Ectodermal cell (in vitro differentiated cells): ENCODE results near the gene MRC1.

Source experiments
- H3K27ac ChIP-seq: 2 replicates; pipeline ENCODE4 v1.7.0; 2013; ENCODE audit warnings: mild to moderate bottlenecking, low read depth, low read length; ENCODE audit not compliant: insufficient read depth, poor library complexity, severe bottlenecking
- H3K27me3 ChIP-seq: 2 replicates; pipeline ENCODE4 v1.7.0; 2013; ENCODE audit warnings: mild to moderate bottlenecking, low read length; ENCODE audit not compliant: insufficient read depth, control insufficient read depth, poor library complexity, severe bottlenecking
- H3K36me3 ChIP-seq: one replicate; pipeline ENCODE4 v1.7.0; 2013; ENCODE audit warnings: low read length; ENCODE audit not compliant: control insufficient read depth, insufficient read depth
- H3K4me1 ChIP-seq: one replicate; pipeline ENCODE4 v1.7.0; 2013; ENCODE audit warnings: low read length; ENCODE audit not compliant: control insufficient read depth, insufficient read depth
- H3K4me3 ChIP-seq: 2 replicates; pipeline ENCODE4 v1.7.0; 2013; ENCODE audit warnings: low read depth, low read length, control low read depth; ENCODE audit not compliant: insufficient read depth
- H3K9me3 ChIP-seq: 2 replicates; pipeline ENCODE4 v1.7.0; 2013; ENCODE audit warnings: mild to moderate bottlenecking, low read length, moderate library complexity; ENCODE audit not compliant: control insufficient read depth
- WGBS, 2 experiments: methylation state at CpG; one replicate each; pipeline ENCODE4 v1.1.7; 2013; ENCODE audit warnings: missing lambda C conversion rate in 2 of 2; 5-methylcytosine and 5-hydroxymethylcytosine counted together

The MRC1 gene

GRCh38 chr10:17836942-17837341 is 27.8 kb downstream of the MRC1 start:
- Histone ChIP-seq H3K4me1 (no peaks in the 10 kb centered on the region), H3K9me3 (no peaks in the 10 kb centered on the region), H3K4me3 (no peak overlapping the region), H3K36me3 (no peaks in the 10 kb centered on the region), H3K27me3 (no peaks in the 10 kb centered on the region), H3K27ac (no peak overlapping the region)
- 39 to 43% methylated on average over 8 of the region's 8 CpGs for WGBS, 2 experiments

- no peaks in the 10 kb centered on the region for H3K9me3 ChIP-seq
- no peak overlapping the region for H3K4me3 ChIP-seq
- no peaks in the 10 kb centered on the region for H3K4me1 ChIP-seq
- no peak overlapping the region for H3K27ac ChIP-seq
- H3K36me3 ChIP-seq: no peaks in the 10 kb centered on the region
- WGBS, 2 experiments: 93 to 95% methylated on average over 9 of the region's 9 CpGs
- no peaks in the 10 kb centered on the region for H3K27me3 ChIP-seq
These were observed 29.0 kb downstream of the MRC1 start for GRCh38 chr10:17838080-17838648.

- Histone ChIP-seq H3K4me1 (no peaks in the 10 kb centered on the region), H3K27me3 (no peaks in the 10 kb centered on the region)
- 100% methylated on average over 1 of the region's 1 CpG; no CpG with 5 or more reads in 1 of the 2 experiments for WGBS, 2 experiments
These were observed 31.9 kb downstream of the MRC1 start for GRCh38 chr10:17841050-17841449.

GRCh38 chr10:17842641-17843040 is 33.5 kb downstream of the MRC1 start:
- 92 to 93% methylated on average over 3 to 4 of the region's 5 CpGs for WGBS, 2 experiments
- no peaks in the 10 kb centered on the region for H3K36me3 ChIP-seq
- H3K4me3 ChIP-seq: no peak overlapping the region
- H3K27ac ChIP-seq: no peak overlapping the region
- H3K27me3 ChIP-seq: no peaks in the 10 kb centered on the region
- H3K4me1 ChIP-seq: no peaks in the 10 kb centered on the region
- H3K9me3 ChIP-seq: no peaks in the 10 kb centered on the region

More at GRCh38 chr10:17841050-17841449, 31.9 kb downstream of the MRC1 start:
- H3K9me3 ChIP-seq: no peaks in the 10 kb centered on the region
- H3K36me3 ChIP-seq: no peaks in the 10 kb centered on the region
- H3K4me3 ChIP-seq: no peak overlapping the region
- no peak overlapping the region for H3K27ac ChIP-seq

GRCh38 chr10:17847585-17848296 is 38.6 kb downstream of the MRC1 start:
- no peak overlapping the region for H3K4me3 ChIP-seq
- H3K4me1 ChIP-seq: peaks cover 6% of the 10 kb centered on the region
- no peaks in the 10 kb centered on the region for H3K27me3 ChIP-seq
- no peaks in the 10 kb centered on the region for H3K9me3 ChIP-seq
- 81 to 82% methylated on average over 5 of the region's 5 CpGs for WGBS, 2 experiments
- H3K36me3 ChIP-seq: no peaks in the 10 kb centered on the region
- no peak overlapping the region for H3K27ac ChIP-seq

- no peak overlapping the region for H3K4me3 ChIP-seq
- peaks cover 6% of the 10 kb centered on the region for H3K4me1 ChIP-seq
- H3K27me3 ChIP-seq: no peaks in the 10 kb centered on the region
- H3K36me3 ChIP-seq: no peaks in the 10 kb centered on the region
- no peak overlapping the region for H3K27ac ChIP-seq
- WGBS, 2 experiments: 90 to 94% methylated on average over 5 of the region's 5 CpGs
- no peaks in the 10 kb centered on the region for H3K9me3 ChIP-seq
These were observed 39.5 kb downstream of the MRC1 start for GRCh38 chr10:17848646-17849045.

- no peaks in the 10 kb centered on the region for H3K9me3 ChIP-seq
- 93% methylated on average over 3 of the region's 3 CpGs for WGBS, 2 experiments
- no peak overlapping the region for H3K27ac ChIP-seq
- peaks cover 6% of the 10 kb centered on the region for H3K4me1 ChIP-seq
- no peaks in the 10 kb centered on the region for H3K36me3 ChIP-seq
- no peaks in the 10 kb centered on the region for H3K27me3 ChIP-seq
- no peak overlapping the region for H3K4me3 ChIP-seq
These were observed 41.4 kb downstream of the MRC1 start for GRCh38 chr10:17850501-17850900.

- WGBS, 2 experiments: 27 to 31% methylated on average over 4 of the region's 4 CpGs
These were observed 42.5 kb downstream of the MRC1 start for GRCh38 chr10:17851611-17852010.

GRCh38 chr10:17854044-17854652 is 45.0 kb downstream of the MRC1 start:
- Histone ChIP-seq H3K4me1 (peaks cover 6% of the 10 kb centered on the region), H3K9me3 (no peaks in the 10 kb centered on the region), H3K4me3 (no peak overlapping the region), H3K27me3 (no peaks in the 10 kb centered on the region), H3K27ac (no peak overlapping the region), H3K36me3 (no peaks in the 10 kb centered on the region)
- 94 to 95% methylated on average over 7 of the region's 7 CpGs for WGBS, 2 experiments

More at GRCh38 chr10:17851611-17852010, 42.5 kb downstream of the MRC1 start:
- peaks cover 6% of the 10 kb centered on the region for H3K4me1 ChIP-seq
- H3K27ac ChIP-seq: no peak overlapping the region
- no peak overlapping the region for H3K4me3 ChIP-seq
- no peaks in the 10 kb centered on the region for H3K27me3 ChIP-seq
- no peaks in the 10 kb centered on the region for H3K9me3 ChIP-seq
- H3K36me3 ChIP-seq: no peaks in the 10 kb centered on the region

GRCh38 chr10:17857040-17857439 is 47.9 kb downstream of the MRC1 start:
- Histone ChIP-seq H3K4me3 (no peak overlapping the region), H3K27me3 (no peaks in the 10 kb centered on the region), H3K4me1 (no peaks in the 10 kb centered on the region), H3K36me3 (no peaks in the 10 kb centered on the region), H3K27ac (no peak overlapping the region), H3K9me3 (no peaks in the 10 kb centered on the region)
- 94 to 96% methylated on average over 2 of the region's 3 CpGs for WGBS, 2 experiments
